Measurements from ENCODE around the gene MDFIC. TPM values are rescaled to one million over a fixed set of nuclear protein-coding genes. Genes with fewer than 3 reads are reported as not detected.
"Not testable (repeated sequence)": the region's sequence is repeated elsewhere in the genome, so short reads cannot be mapped to it uniquely, and the experiment has no call there.

MDFIC gene
- total and polyA plus RNA-seq, 2 donors (not counting 1 experiment from before 2014, with no cell fraction given): 19.6 to 66.1 TPM

GRCh38 chr7:114885836-114886235 is 36.1 kb upstream of the MDFIC start:
- DNase-seq: no peak
- Histone ChIP-seq H3K79me2 (ENCODE audit: control insufficient read depth, insufficient read depth, low read length) (no peaks in the 10 kb centered on the region), H3K27ac (ENCODE audit: low read length in 2 of 2) (no peak overlapping the region), H4K20me1 (ENCODE audit: control insufficient read depth, insufficient read depth, low read length, poor library complexity, severe bottlenecking) (no peaks in the 10 kb centered on the region), H3K36me3 (replicated peaks in 1 of 2; ENCODE audit: control extremely low read depth in 1 of 2, control insufficient read depth in 1 of 2, extremely low read depth in 1 of 2, insufficient read depth in 2 of 2, low read length in 1 of 2) (no peaks in the 10 kb centered on the region), H3K27me3 (replicated peaks in 1 of 4; ENCODE audit: control extremely low read depth in 1 of 4, control insufficient read depth in 3 of 4, insufficient read depth in 4 of 4, low read length in 3 of 4) (no peaks in the 10 kb centered on the region), H2AFZ (ENCODE audit: insufficient read depth, low read depth, low read length, poor library complexity, severe bottlenecking) (no peak overlapping the region), H3K4me2 (replicated peaks; ENCODE audit: low read depth, low read length, poor library complexity, severe bottlenecking) (no peak overlapping the region), H3K4me3 (ENCODE audit: control extremely low read depth in 1 of 5, extremely low read depth in 1 of 5, insufficient read depth in 1 of 5, low read depth in 2 of 5, low read length in 4 of 5) (no peak overlapping the region), H3K9ac (ENCODE audit: low read length) (no peak overlapping the region), H3K4me1 (ENCODE audit: control insufficient read depth in 2 of 2, insufficient read depth in 2 of 2, low read length in 2 of 2) (no peaks in the 10 kb centered on the region), H3K9me3 (ENCODE audit: control extremely low read depth in 1 of 3, control insufficient read depth in 2 of 3, insufficient read depth in 1 of 3, low read length in 2 of 3) (no peaks in the 10 kb centered on the region)
- ChIA-PET POLR2A (no interaction called here), CTCF (interaction anchor here (1.5 kb wide), 1 partner anchor 20 kb away, joined by 7 read pairs; no protein-coding TSS in a partner anchor)
- TF ChIP-seq CTCF (IDR thresholded peaks at IDR 0.05) (no peak), EZH2 (IDR thresholded peaks at IDR 0.05; ENCODE audit: borderline replicate concordance, insufficient read depth, low read depth, low read length, poor library complexity, severe bottlenecking) (no peak)
- Mint-ChIP-seq H3K4me3 (no peak overlapping the region), H3K9me3 (ENCODE audit: insufficient read depth) (peaks cover 4% of the 10 kb centered on the region), H3K4me1 (peaks cover 3% of the 10 kb centered on the region), H3K27me3 (no peaks in the 10 kb centered on the region), H3K27ac (no peak overlapping the region)
- no peak for ATAC-seq (ENCODE audit: low read depth)
- intact Hi-C loops (cut with micrococcal nuclease): no loop called here

- no CpG with 5 or more reads among the region's 2 CpGs for WGBS (ENCODE audit: insufficient coverage)
- peaks cover 3% of the 10 kb centered on the region for H3K4me1 Mint-ChIP-seq
- Histone ChIP-seq H2AFZ (ENCODE audit: insufficient read depth, low read depth, low read length, poor library complexity, severe bottlenecking) (no peak overlapping the region), H3K9ac (ENCODE audit: low read length) (no peak overlapping the region), H3K36me3 (replicated peaks in 1 of 2; ENCODE audit: control extremely low read depth in 1 of 2, control insufficient read depth in 1 of 2, extremely low read depth in 1 of 2, insufficient read depth in 2 of 2, low read length in 1 of 2) (no peaks in the 10 kb centered on the region), H3K27ac (ENCODE audit: low read length in 2 of 2) (no peak overlapping the region), H3K4me1 (ENCODE audit: control insufficient read depth in 2 of 2, insufficient read depth in 2 of 2, low read length in 2 of 2) (no peaks in the 10 kb centered on the region), H3K9me3 (ENCODE audit: control extremely low read depth in 1 of 3, control insufficient read depth in 2 of 3, insufficient read depth in 1 of 3, low read length in 2 of 3) (no peaks in the 10 kb centered on the region), H3K4me2 (replicated peaks; ENCODE audit: low read depth, low read length, poor library complexity, severe bottlenecking) (no peak overlapping the region), H4K20me1 (ENCODE audit: control insufficient read depth, insufficient read depth, low read length, poor library complexity, severe bottlenecking) (no peaks in the 10 kb centered on the region), H3K79me2 (ENCODE audit: control insufficient read depth, insufficient read depth, low read length) (no peaks in the 10 kb centered on the region), H3K27me3 (replicated peaks in 1 of 4; ENCODE audit: control extremely low read depth in 1 of 4, control insufficient read depth in 3 of 4, insufficient read depth in 4 of 4, low read length in 3 of 4) (no peaks in the 10 kb centered on the region), H3K4me3 (ENCODE audit: control extremely low read depth in 1 of 5, extremely low read depth in 1 of 5, insufficient read depth in 1 of 5, low read depth in 2 of 5, low read length in 4 of 5) (no peak overlapping the region)
- DNase-seq (no peak), ATAC-seq (ENCODE audit: low read depth) (no peak)
- H3K27ac Mint-ChIP-seq: no peak overlapping the region
- POLR2A ChIA-PET: no interaction called here
- peaks cover 1% of the 10 kb centered on the region for H3K9me3 Mint-ChIP-seq (ENCODE audit: insufficient read depth)
- intact Hi-C loops (cut with micrococcal nuclease): no loop called here
- no peak overlapping the region for H3K4me3 Mint-ChIP-seq
- no peak for TF ChIP-seq CTCF (IDR thresholded peaks at IDR 0.05)
- no peak for TF ChIP-seq EZH2 (IDR thresholded peaks at IDR 0.05; ENCODE audit: borderline replicate concordance, insufficient read depth, low read depth, low read length, poor library complexity, severe bottlenecking)
- CTCF ChIA-PET: interaction anchor here (1.5 kb wide), 1 partner anchor 21 kb away, joined by 7 read pairs; no protein-coding TSS in a partner anchor
- H3K27me3 Mint-ChIP-seq: no peaks in the 10 kb centered on the region
Measured at GRCh38 chr7:114886241-114886640, 35.7 kb upstream of the MDFIC start.

GRCh38 chr7:114889116-114889515 is 32.8 kb upstream of the MDFIC start:
- H3K27me3 Mint-ChIP-seq; H3K27ac Mint-ChIP-seq; H3K9ac ChIP-seq (ENCODE audit: low read length); POLR2A ChIA-PET; H3K79me2 ChIP-seq (ENCODE audit: control insufficient read depth, insufficient read depth, low read length); H3K4me3 ChIP-seq (ENCODE audit: control extremely low read depth in 1 of 5, extremely low read depth in 1 of 5, insufficient read depth in 1 of 5, low read depth in 2 of 5, low read length in 4 of 5); H3K36me3 ChIP-seq (replicated peaks in 1 of 2; ENCODE audit: control extremely low read depth in 1 of 2, control insufficient read depth in 1 of 2, extremely low read depth in 1 of 2, insufficient read depth in 2 of 2, low read length in 1 of 2); H3K4me1 Mint-ChIP-seq; ATAC-seq (ENCODE audit: low read depth); H2AFZ ChIP-seq (ENCODE audit: insufficient read depth, low read depth, low read length, poor library complexity, severe bottlenecking); H4K20me1 ChIP-seq (ENCODE audit: control insufficient read depth, insufficient read depth, low read length, poor library complexity, severe bottlenecking); DNase-seq; H3K9me3 ChIP-seq (ENCODE audit: control extremely low read depth in 1 of 3, control insufficient read depth in 2 of 3, insufficient read depth in 1 of 3, low read length in 2 of 3); H3K4me1 ChIP-seq (ENCODE audit: control insufficient read depth in 2 of 2, insufficient read depth in 2 of 2, low read length in 2 of 2); H3K4me2 ChIP-seq (replicated peaks; ENCODE audit: low read depth, low read length, poor library complexity, severe bottlenecking); H3K9me3 Mint-ChIP-seq (ENCODE audit: insufficient read depth); intact Hi-C loops (cut with micrococcal nuclease); H3K4me3 Mint-ChIP-seq; H3K27ac ChIP-seq (ENCODE audit: low read length in 2 of 2); H3K27me3 ChIP-seq (replicated peaks in 1 of 4; ENCODE audit: control extremely low read depth in 1 of 4, control insufficient read depth in 3 of 4, insufficient read depth in 4 of 4, low read length in 3 of 4): not testable (repeated sequence)
- 100% methylated on average over 1 of the region's 3 CpGs for WGBS (ENCODE audit: insufficient coverage)
- CTCF ChIA-PET: interaction anchor here (1.2 kb wide), 1 partner anchor 22 kb away, joined by 3 read pairs; no protein-coding TSS in a partner anchor

All from B cell (primary cell).